Neural cell (in vitro differentiated cells): ENCODE data around the gene GUCY2F.

Source experiments
- EP300 ChIP-seq: fragments of 450-650 bp; conservative IDR thresholded peaks from 2 replicates; pipeline ENCODE4 v1.6.1; 2014; ENCODE audit warnings: antibody characterized with exemption, mild to moderate bottlenecking, moderate library complexity; ENCODE audit not compliant: poor library complexity, severe bottlenecking
- EZH2 ChIP-seq: fragments of 200-600, 300-800 bp; shearing (Covaris generic), sonication (generic); IDR thresholded peaks from 2 replicates; pipeline ENCODE4 v1.6.1; 2014; ENCODE audit warnings: antibody characterized with exemption, low read length, borderline replicate concordance, mild to moderate bottlenecking; ENCODE audit not compliant: insufficient read depth, poor library complexity, severe bottlenecking
- RAD21 ChIP-seq: fragments of 450-650 bp; conservative IDR thresholded peaks from 2 replicates; pipeline ENCODE4 v1.6.1; 2014; ENCODE audit warnings: antibody characterized with exemption, mild to moderate bottlenecking, moderate library complexity
- REST ChIP-seq: IDR thresholded peaks from 2 replicates; pipeline ENCODE4 v1.6.1; 2012; ENCODE audit warnings: borderline replicate concordance
- TF ChIP-seq, protein P1 (sequence below): fragments of 450-650 bp; IDR thresholded peaks from 2 replicates; pipeline ENCODE4 v1.5.1; 2014; ENCODE audit warnings: antibody characterized with exemption, mild to moderate bottlenecking, moderate library complexity; ENCODE audit not compliant: poor library complexity, severe bottlenecking

- TF ChIP-seq, protein P1, sequence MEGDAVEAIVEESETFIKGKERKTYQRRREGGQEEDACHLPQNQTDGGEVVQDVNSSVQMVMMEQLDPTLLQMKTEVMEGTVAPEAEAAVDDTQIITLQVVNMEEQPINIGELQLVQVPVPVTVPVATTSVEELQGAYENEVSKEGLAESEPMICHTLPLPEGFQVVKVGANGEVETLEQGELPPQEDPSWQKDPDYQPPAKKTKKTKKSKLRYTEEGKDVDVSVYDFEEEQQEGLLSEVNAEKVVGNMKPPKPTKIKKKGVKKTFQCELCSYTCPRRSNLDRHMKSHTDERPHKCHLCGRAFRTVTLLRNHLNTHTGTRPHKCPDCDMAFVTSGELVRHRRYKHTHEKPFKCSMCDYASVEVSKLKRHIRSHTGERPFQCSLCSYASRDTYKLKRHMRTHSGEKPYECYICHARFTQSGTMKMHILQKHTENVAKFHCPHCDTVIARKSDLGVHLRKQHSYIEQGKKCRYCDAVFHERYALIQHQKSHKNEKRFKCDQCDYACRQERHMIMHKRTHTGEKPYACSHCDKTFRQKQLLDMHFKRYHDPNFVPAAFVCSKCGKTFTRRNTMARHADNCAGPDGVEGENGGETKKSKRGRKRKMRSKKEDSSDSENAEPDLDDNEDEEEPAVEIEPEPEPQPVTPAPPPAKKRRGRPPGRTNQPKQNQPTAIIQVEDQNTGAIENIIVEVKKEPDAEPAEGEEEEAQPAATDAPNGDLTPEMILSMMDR = no peak
- no peak for TF ChIP-seq RAD21
- TF ChIP-seq EZH2 = no peak
- no peak for TF ChIP-seq EP300
- no peak for TF ChIP-seq REST
Observed at GRCh38 chrX:109357706-109358105, 124.2 kb downstream of the GUCY2F start.
